Left renal cortex interstitium (tissue), 4 donors: ENCODE measurements around the gene TGFB3. TPM values are rescaled to one million over a fixed set of nuclear protein-coding genes. Genes with fewer than 3 reads are reported as not detected.
"Not testable (repeated sequence)": the region's sequence is repeated elsewhere in the genome, so short reads cannot be mapped to it uniquely, and the experiment has no call there.

Experiments
- DNase-seq, 4 donors: peaks; one replicate each; pipeline ENCODE4 v3.0.0-alpha.2; 2013; ENCODE audit warnings: low read depth in 4 of 4, low spot score in 2 of 4, missing footprints in 1 of 4
- polyA plus RNA-seq, 4 donors: library from polyadenylated mRNA; unstranded; fragments of 120-200 nt; gene quantifications; one replicate each; pipeline ENCODE4 v1.2.1, GENCODE V29; 2013; ENCODE audit not compliant: insufficient read length in 4 of 4

Gene TGFB3
- polyA plus RNA-seq, 4 donors = 13.3 to 20.6 (median 16.9) TPM

DNA sequence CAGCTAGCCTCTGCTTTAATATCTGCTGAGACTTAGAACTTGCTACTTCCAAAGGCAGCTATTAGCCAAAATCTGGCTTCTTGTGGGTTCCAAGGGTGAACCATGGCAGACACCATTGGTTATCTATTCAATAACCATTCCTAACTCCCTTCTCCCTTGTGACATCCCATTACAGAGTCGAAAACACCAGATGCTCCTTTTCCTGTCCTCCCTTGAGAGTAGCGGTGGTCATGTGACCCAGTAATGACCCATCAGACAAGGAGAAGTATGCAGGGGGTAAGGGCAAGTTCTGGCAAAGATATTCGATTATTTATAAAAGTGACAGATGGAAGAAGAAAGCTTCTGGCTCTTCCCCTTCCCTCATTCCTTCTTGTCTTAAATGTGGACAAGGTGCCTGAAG lies 20.1 kb downstream of the TGFB3 start:
- DNase-seq = no peak

DNA sequence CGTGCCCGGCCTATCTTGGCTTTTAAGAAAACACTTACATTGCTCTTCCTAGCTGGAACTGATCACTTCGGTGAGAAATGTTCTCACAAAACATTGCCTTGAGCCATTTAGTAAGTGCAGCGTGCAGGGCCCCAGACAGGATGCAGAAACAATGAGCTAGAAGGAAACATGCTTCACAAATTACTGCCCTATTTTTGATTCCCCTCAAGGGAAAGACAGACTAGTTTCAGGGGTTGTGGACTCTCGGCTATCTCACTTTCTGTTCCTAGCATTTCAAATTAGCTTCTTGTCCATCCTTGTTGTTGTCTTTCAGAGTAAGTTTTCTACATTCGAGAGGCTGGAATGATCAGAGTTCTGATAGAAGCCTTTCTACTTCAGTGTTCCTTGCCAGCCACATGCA lies 21.6 kb downstream of the TGFB3 start:
- no peak for DNase-seq

DNA sequence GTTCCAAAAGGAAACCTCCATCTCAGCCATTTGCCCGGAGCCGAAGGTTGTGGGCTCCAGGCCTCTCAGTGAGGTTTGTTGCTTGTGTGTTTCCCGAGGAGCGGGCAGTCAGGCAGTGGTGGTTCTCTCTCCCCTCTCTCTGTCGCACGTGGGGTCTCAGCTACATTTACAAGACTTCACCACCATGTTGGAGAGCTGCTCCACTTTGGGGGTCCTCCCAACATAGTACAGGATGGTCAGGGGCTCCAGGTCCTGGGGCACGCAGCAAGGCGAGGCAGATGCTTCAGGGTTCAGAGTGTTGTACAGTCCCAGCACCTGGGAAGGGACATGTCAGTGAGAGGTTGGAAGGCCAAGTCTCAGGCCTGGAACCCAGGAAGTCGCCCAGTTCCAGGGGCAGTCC lies 22.8 kb downstream of the TGFB3 start:
- DNase-seq = no peak

DNA sequence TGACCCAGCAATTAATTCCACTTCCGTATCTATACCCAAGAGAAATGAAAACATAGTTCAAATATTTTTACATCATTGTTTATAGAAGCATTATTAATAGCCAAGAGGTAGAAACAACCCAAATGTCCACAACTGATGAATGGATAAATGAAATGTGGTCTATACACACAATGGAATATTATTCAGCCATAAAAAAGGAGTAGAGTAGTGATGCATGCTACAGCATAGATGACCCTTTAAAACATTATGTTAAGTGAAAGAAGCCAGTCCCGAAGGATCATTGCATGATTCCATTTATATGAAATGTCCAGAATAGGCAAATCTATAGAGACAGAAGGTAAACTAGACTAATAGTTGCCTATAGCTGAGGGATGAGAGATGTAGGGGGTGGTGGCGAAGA lies 29.3 kb downstream of the TGFB3 start:
- DNase-seq = no peak

DNA sequence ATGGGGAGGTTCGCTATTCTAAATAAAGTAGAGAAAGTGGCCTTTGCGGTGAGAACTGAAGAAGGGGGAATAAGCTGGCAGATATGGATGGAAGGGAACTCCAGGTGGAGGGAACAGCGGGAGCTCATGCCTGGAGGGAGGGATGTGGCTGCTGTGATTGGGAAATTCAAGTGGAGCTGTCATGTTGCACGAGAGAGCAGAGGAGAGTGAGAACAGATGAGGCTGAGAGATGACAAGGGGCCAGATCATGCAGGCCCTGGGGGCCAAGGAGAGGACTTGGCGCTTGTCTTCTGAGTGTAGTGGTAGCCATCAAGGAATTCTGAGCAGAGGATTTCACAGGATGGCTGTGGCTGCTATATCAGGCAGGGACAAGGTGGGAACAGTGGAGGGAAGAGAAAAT lies 35.0 kb downstream of the TGFB3 start:
- DNase-seq = no peak

DNA sequence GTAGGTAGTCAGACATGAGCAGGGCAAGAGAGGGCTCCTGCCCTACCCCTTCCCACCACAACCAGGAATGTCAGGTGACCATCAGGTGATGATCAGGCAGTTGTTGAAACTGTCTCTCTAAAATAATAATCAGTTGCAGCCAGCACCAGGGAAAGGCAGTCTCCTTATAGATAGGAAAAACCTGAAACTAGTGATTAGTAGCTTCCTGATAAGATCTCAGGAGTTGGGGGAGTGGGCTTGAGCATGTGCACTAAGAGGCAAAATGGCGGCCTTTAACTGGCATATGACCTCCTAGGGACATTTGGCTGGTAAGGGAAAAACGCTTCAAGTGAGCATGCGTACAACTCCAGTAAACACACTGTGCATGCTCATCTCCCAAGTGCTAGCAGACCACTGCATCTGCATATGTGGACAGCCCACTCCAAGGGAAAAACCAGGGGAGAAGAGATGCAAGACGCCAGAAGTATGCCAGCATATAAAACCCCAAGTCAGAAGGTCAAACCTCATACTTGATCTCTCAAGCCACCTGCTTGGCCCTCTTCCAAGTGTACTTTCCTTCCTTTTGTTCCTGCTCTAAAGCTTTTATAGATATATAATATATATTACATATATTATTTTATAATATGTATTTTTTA lies 37.1 kb downstream of the TGFB3 start:
- DNase-seq = no peak

DNA sequence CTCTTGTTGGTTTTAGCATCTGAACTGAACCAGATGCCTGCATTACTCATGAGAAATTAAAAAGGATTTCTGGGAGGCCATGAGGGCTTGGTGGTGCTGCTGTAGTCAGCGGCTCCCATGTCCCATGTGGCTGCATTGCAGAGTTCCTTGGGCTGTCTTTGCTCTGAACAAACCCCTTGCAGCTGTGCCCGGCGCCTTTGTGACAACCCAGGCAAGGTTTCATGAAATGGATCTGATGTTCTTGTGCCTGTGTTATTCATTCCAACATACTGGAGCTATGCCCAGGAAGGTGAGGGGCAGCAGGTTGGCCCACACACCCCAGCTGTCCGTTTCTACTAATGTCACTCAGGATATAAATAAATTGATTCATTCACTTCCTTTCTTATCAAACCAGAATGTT lies 40.8 kb downstream of the TGFB3 start:
- no peak for DNase-seq

DNA sequence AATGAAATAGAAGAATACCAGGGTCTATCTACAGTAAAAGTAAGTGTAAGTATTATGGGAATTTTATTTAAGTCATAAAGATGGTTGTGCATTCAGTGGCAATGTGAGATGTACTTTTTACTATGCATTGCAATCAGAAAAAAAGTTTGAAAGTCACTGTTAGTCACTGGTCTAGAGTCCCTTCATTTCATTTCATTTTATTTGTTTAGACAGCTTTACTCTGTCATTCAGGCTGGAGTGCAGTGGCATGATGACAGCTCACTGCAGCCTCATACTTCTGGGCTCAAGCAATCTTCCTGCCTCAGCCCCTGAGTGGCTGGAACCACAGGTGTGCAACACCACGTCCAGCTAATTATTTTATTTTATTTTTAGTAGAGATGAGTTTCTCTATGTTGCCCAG lies 42.6 kb downstream of the TGFB3 start:
- no peak for DNase-seq

DNA sequence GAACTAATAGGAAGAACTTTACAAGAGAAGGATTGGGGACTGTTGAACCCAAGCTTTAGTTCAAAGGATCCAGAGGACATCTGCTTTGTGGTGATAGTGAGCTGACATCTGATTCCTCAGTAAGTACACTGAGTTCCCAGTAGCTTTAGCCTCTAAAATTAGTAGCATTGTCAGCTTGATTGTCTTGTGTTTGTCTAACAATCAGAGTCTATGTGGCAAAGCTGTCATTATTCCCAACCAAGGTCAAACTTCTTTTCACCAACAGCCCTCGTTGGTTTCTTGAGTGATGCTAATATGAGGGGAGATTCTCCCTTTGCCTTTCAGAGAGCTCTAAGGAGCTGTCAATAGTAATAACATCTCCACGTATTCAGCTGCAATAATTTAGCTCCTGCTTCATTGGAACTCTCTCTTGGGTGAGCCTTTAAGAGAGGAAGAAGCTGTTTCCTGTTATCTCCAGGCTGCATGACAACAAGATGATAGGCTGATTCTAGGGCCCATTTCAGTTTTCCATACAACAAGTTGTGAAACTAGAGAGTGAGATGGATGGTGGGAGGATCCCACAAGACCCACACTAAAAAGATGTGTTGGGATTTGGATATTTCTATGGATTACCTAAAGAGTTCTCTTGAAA lies 46.7 kb downstream of the TGFB3 start:
- DNase-seq = no peak

DNA sequence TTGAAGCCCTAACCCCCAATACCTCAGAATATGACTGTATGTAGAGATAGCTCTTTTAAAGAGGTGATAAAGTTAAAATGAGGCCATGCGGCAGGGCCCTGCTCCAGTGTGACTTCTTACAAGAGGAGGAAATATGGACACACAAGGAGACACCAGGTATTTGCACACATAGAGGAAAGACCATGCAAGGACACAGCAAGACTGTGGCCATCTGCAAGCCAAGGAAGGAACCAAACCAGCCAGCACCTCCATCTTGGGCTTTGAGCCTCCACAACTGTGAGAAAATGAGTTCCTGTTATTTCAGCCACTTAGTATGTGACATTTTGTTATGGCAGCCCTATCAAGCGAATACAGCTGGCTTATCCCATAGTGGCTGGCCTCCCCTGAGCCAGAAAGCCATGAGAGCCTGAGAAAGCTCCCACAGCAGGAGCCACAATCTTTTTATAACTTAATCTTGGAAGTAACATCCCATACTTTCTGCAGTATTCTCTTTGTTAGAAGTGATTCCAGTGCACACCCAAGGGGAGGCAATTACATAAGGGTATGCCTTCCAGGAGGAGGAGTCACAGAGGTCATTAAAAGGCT lies 48.0 kb downstream of the TGFB3 start:
- DNase-seq = no peak

DNA sequence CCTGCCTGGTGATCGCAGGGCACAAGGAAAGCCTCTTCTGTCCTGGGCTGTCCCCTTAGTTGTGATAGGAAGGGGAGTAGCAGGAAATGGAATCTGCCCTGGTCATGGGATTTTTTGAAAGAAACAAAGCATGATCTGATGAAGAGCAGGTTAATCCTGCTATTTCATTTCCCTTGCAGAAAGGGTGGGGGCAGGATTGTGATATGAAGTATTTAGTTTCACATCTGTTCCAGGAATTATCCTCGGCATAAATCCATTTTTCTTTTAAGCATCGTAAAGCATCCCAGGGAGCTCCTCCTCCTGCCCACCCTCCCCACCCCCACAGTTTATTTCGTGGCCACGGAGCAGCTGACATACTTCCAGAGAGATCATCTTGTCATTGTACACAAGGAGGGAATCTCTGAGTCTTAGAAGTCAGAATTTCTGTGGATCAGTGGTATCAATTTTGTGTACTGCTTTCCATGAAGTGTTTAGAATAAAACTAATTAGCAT lies 53.1 kb downstream of the TGFB3 start:
- peak in 1 of 4 donors; percentile 26 for DNase-seq

DNA sequence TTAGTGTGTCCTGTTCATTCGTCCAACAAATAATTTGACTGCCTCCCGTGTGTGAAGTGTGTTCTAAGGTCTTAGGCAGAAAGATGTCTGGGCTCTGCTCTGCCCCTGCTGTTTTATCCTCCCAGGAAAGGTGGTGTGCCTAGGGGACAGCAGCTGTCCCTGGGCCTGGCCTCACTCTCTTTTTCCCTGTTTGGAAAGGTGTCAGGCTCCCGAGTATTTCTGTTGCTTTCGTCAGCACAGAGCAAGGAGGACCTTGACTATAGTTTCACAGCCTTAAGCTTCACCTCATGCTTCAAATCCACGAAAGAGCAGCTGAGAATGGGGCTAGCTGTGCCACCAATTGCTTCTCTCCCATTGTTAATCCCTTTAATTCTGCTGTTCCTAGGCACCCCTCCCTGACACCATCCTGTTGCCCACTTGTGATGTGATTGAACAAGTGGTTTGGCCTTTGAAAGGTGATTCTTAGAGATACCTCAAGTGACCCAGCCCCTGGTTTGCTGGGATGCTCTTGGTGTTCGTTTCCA lies 54.2 kb downstream of the TGFB3 start:
- DNase-seq = no peak

DNA sequence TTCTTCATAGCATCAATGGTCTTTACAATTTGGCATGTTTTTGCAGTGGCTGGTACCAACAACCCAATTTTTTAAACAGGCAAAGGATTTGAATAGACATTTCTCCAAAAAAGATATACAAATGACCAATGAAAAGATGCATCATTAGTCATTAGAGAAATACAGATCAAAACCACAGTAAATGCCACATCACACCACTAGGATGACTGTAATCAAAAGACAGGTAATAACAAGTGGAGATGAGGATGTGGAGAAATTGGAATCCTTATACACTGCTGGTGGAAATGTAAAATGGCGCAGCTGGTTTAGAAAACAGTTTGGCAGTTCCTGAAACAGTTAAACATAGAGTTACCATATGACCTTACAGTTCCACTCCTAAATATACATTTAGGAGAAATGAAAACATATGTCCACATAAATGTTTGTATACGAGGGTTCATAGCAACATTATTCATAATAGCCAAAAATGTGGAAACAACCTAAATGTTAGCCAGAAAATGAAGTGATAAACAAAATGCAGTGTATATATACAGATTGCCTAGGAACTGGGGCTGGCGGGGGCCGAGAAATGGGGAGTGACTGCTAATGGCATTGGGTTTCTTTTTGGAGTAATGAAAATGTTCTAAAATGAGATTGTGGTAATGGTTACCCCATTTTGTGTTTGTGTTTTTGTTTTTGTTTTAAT lies 55.2 kb downstream of the TGFB3 start:
- no peak for DNase-seq

DNA sequence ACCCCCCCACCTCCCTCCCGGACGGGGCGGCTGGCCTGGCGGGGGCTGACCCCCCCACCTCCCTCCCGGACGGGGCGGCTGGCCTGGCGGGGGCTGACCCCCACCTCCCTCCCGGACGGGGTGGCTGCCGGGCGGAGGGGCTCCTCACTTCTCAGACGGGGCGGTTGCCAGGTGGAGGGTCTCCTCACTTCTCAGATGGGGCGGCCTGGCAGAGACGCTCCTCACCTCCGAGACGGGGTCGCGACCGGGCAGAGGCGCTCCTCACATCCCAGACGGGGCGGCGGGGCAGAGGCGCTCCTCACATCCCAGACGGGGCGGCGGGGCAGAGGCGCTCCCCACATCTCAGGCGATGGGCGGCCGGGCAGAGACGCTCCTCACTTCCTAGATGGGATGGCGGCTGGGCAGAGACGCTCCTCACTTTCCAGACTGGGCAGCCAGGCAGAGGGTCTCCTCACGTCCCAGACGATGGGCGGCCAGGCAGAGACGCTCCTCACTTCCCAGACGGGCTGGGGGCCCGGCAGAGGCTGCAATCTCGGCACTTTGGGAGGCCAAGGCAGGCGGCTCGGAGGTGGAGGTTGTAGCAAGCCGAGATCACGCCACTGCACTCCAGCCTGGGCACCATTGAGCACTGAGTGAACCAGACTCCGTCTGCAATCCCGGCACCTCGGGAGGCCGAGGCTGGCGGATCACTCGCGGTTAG lies 56.5 kb downstream of the TGFB3 start:
- DNase-seq = not testable (repeated sequence)

DNA sequence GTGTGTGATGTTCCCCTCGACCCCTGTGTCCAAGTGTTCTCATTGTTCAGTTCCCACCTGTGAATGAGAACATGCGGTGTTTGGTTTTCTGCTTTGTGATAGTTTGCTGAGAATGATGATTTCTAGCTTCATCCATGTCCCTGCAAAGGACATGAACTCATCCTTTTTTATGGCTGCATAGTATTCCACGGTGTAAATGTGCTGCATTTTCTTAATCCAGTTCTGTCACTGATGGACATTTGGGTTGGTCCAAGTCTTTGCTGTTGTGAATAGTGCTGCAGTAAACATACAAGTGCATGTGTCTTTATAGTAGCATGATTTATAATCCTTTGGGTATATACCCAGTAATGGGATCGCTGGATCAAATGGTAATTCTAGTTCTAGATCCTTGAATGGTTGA lies 61.4 kb downstream of the TGFB3 start:
- not testable (repeated sequence) for DNase-seq

DNA sequence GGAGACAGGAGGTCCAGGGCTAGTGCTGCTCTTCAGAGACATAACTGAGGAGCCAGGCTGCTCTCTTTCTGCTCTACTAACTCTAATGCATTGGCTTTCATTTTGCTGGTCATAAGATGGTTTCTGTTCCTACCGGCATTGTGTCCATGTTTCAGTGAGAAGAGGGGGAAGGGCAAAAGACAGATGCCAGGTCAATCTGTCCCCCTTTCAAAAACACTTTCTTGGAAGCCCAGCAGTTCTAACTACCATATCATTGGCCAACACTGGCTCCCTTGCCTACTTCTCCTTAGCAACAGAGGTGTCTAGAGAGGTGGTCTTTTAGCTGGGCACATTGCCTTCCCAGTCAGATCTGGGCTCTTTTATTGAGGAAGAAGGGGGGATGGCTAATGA lies 63.9 kb downstream of the TGFB3 start:
- no peak for DNase-seq

DNA sequence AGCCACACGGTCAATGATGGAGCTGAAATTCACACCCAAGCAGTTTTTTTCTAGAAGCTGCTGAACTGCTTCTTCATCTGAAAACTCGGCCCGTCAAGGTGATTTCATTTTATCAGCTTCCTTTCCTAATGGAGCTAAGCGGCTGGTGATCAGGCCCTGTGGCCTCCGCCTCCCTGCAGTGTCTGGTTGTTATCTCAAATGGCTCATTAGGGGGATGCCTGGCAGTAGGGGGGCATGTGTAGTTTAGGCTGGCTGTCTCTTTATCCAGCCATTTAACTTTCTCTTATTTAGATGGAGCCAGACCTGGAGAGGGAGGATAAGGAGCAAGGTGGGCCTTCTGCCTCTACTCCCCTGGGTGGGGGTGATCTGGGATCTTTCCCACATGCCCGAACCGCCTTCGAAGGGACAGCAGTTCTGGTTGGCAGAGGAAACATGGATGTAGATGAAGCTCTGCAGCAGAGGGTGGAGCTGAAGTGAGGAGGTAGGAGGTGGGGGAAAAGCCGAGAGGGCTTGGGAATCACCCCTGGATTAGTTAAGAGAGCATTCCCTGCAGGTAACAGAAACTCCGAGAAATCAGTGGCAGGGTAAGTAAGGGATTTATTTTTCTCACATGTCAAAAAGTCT lies 64.4 kb downstream of the TGFB3 start:
- no peak for DNase-seq

DNA sequence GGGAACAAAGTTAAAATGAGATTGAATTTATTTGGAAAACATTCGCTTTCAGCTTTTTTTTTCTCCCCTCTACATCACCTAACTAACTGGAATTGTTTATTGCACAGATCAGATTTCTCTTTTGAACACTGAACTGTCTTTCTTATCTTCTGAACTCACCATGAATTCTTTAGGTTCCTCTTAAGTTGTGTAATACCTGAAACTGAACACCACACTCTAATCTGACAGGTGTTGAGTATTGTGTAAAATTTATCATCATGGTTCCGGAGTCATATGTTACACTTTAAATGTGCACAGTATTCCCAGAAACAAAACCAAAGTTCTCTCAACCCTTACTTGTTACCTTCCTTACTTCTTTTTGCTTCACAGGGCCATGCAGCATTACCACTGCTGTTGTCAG lies 66.8 kb downstream of the TGFB3 start:
- DNase-seq = no peak

DNA sequence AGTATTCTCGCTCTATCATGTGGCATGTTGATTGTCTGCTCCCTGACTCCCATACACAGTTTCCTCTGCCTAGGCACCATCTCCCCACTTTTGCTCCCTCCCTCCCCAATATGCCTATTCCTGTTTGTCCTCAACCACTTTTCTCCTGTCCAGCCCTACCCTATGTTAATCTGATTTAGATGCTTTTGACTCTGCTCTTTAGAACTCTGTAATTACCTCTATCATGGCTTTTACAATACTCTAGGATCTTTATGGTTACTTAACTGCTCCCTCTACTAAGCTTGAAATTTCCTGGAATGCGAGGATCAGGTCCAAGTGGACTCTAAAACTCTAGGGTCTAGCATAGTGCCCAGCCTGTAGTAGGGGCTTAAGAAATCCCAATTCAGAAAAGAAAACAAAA lies 68.6 kb downstream of the TGFB3 start:
- no peak for DNase-seq

DNA sequence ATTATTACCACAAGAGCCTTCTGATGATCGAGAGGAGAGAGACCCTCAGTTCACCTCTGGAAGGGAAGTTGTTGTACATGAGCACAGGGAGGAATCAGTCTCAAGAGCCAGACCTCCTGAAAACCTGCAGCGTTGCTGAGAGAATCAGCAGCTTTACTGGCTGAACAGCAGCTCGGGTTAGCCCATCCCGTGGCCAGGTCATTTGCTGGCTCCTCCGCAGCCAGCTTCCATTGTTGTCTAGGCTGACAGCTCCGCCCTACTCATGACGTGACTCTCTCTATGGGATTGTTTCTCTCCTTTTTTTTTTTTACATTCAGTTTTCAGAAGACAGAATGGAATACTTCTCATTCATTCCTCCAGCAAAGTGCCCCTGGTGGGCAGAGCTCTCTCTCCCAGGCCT lies 69.9 kb downstream of the TGFB3 start:
- DNase-seq = no peak
